HCT116 (cell line): Measurements from ENCODE around the gene ECE1. TPM values are rescaled to one million over a fixed set of nuclear protein-coding genes. Genes with fewer than 3 reads are reported as not detected.

Experiments
- ATAC-seq: fragments of 200-7000 bp; cut with Tn5 transposase; 2 replicates; pipeline ENCODE4 v1.9.1; 2020; ENCODE audit warnings: mild to moderate bottlenecking, moderate library complexity
- BruUV-seq: library from RNA; stranded (reverse); fragments of 400-500 nt; replicated peaks from 2 replicates; lab custom pipeline; 2021; lab: Mats Ljungman, UMichigan
- CTCF ChIA-PET: fragments of 300-600 bp; sonication (Branson Sonifier 250); formaldehyde crosslinking; loops from one replicate; lab custom pipeline; 2021; ENCODE audit warnings: antibody characterized with exemption; lab: Charles Lee
- POLR2A ChIA-PET: fragments of 300-600, 350-600 bp; sonication (Branson Sonifier 250); formaldehyde crosslinking; loops from one replicate; lab custom pipeline; 2021; ENCODE audit warnings: antibody characterized with exemption; lab: Charles Lee
- RAD21 ChIA-PET, 2 experiments: fragments of 300-600 bp; sonication (Branson Sonifier 250); formaldehyde crosslinking; loops; one replicate each; lab custom pipeline; 2023; ENCODE audit warnings: low total read pairs in 2 of 2; ENCODE audit not compliant: uncharacterized antibody in 2 of 2, unreplicated experiment in 2 of 2, low non-redundant PET in 1 of 2; lab: Charles Lee
- DNase-seq: peaks from one replicate; pipeline ENCODE4 v3.0.0-alpha.2; 2010; ENCODE audit warnings: low read depth, low spot score
- H2AFZ ChIP-seq: fragments of 200-600 bp; shearing (Covaris generic), sonication (generic); 2 replicates; pipeline ENCODE4 v1.6.1; 2017; ENCODE audit warnings: low read depth, mixed run types, mixed read lengths, antibody characterized with exemption, low read length; ENCODE audit not compliant: poor library complexity, severe bottlenecking
- H3K27ac ChIP-seq: 2 replicates; pipeline ENCODE4 v1.5.1; 2012; ENCODE audit warnings: low read depth, low read length
- H3K27me3 ChIP-seq: fragments of 200-600 bp; sonication (generic); 2 replicates; pipeline ENCODE4 v1.6.1; 2016; ENCODE audit warnings: mixed run types, low read length, mixed read lengths; ENCODE audit not compliant: insufficient read depth
- H3K36me3 ChIP-seq, 2 experiments: fragments of 200-500 bp in 1 of 2; fragments of 200-600 bp in 1 of 2; sonication (Bioruptor generic) in 1 of 2; sonication (generic) in 1 of 2; 2 replicates each; pipeline versions ENCODE4 v1.5.1 to v1.6.1; 2014 to 2016; ENCODE audit warnings: low read length in 2 of 2, inconsistent platforms in 1 of 2, mixed read lengths in 1 of 2, mixed run types in 1 of 2; ENCODE audit not compliant: insufficient read depth in 2 of 2, control insufficient read depth in 1 of 2
- H3K4me1 ChIP-seq, 2 experiments: fragments of 200-600 bp in 1 of 2; sonication (generic) in 1 of 2; 2 replicates each; pipeline versions ENCODE4 v1.5.1 to v1.6.1; 2012 to 2017; ENCODE audit warnings: low read length in 2 of 2, inconsistent platforms in 1 of 2, mild to moderate bottlenecking in 1 of 2, mixed read lengths in 1 of 2, mixed run types in 1 of 2, moderate library complexity in 1 of 2; ENCODE audit not compliant: insufficient read depth in 2 of 2, control insufficient read depth in 1 of 2
- H3K4me2 ChIP-seq: fragments of 200-600 bp; sonication (generic); 2 replicates; pipeline ENCODE4 v1.6.1; 2017; ENCODE audit warnings: mixed run types, low read length, mixed read lengths
- H3K4me3 ChIP-seq, 2 experiments: fragments of 200-600 bp in 1 of 2; sonication (generic) in 1 of 2; replicated peaks in 1 of 2; 2 replicates each; pipeline ENCODE4 v1.5.1; 2011 to 2016; ENCODE audit warnings: low read length in 2 of 2, control low read depth in 1 of 2, low read depth in 1 of 2, mild to moderate bottlenecking in 1 of 2, mixed read lengths in 1 of 2, mixed run types in 1 of 2
- H3K79me2 ChIP-seq: fragments of 200-600 bp; sonication (generic); 2 replicates; pipeline ENCODE4 v1.6.1; 2017; ENCODE audit warnings: mild to moderate bottlenecking, mixed run types, low read length, moderate library complexity, mixed read lengths; ENCODE audit not compliant: insufficient read depth
- H3K9ac ChIP-seq: fragments of 200-600 bp; sonication (generic); 2 replicates; pipeline ENCODE4 v1.6.1; 2016; ENCODE audit warnings: low read length, mixed read lengths
- H3K9me2 ChIP-seq: fragments of 200-600 bp; sonication (generic), shearing (Covaris generic); 2 replicates; pipeline ENCODE4 v1.6.1; 2017; ENCODE audit warnings: mixed run types, mild to moderate bottlenecking, moderate library complexity; ENCODE audit not compliant: insufficient read depth
- H3K9me3 ChIP-seq, 2 experiments: fragments of 200-500 bp in 1 of 2; fragments of 200-600 bp in 1 of 2; sonication (Bioruptor generic) in 1 of 2; sonication (generic) in 1 of 2; 2 replicates each; pipeline ENCODE4 v1.6.1; 2014 to 2017; ENCODE audit warnings: low read length in 2 of 2, mixed read lengths in 2 of 2, inconsistent platforms in 1 of 2, low read depth in 1 of 2, mild to moderate bottlenecking in 1 of 2, mixed run types in 1 of 2, moderate library complexity in 1 of 2; ENCODE audit not compliant: control insufficient read depth in 1 of 2, insufficient read depth in 1 of 2
- H4K20me1 ChIP-seq: fragments of 200-600 bp; sonication (generic), shearing (Covaris generic); 2 replicates; pipeline ENCODE4 v1.6.1; 2017; ENCODE audit warnings: mixed run types, mild to moderate bottlenecking, moderate library complexity; ENCODE audit not compliant: insufficient read depth
- ELF1 ChIP-seq: IDR thresholded peaks from 2 replicates; pipeline ENCODE4 v1.6.1; 2012; ENCODE audit warnings: low read depth, borderline replicate concordance
- EZH2phosphoT487 ChIP-seq: fragments of 200-600 bp; IDR thresholded peaks from 2 replicates; pipeline ENCODE4 v1.6.1; 2018; ENCODE audit warnings: antibody characterized with exemption, borderline replicate concordance
- POLR2A ChIP-seq: IDR thresholded peaks from 2 replicates; pipeline ENCODE4 v1.7.0; 2011; ENCODE audit warnings: borderline replicate concordance; ENCODE audit not compliant: insufficient read depth, insufficient read length; ENCODE audit errors: extremely low read depth
- POLR2AphosphoS5 ChIP-seq: IDR thresholded peaks from 2 replicates; pipeline ENCODE4 v1.6.1; 2011; ENCODE audit warnings: mild to moderate bottlenecking, low read depth, low read length, moderate library complexity
- SRF ChIP-seq: IDR thresholded peaks from 2 replicates; pipeline ENCODE4 v1.6.1; 2012; ENCODE audit warnings: low read depth
- ZBTB33 ChIP-seq: IDR thresholded peaks from 2 replicates; pipeline ENCODE4 v1.6.1; 2011; ENCODE audit warnings: mild to moderate bottlenecking, low read length, moderate library complexity; ENCODE audit not compliant: insufficient replicate concordance; ENCODE audit errors: extremely low read depth
- ZFX ChIP-seq: fragments of 450-650 bp; IDR thresholded peaks from 2 replicates; pipeline ENCODE4 v1.6.1; 2017
- intact Hi-C: fragments of 100-400 bp; cut with micrococcal nuclease; formaldehyde crosslinking; loops from 2 replicates; pipeline ENCODE4 v1.10.0; 2022
- total RNA-seq: library from RNA; stranded (reverse); gene quantifications from one replicate; pipeline ENCODE4 v1.2.1, GENCODE V29; 2021; ENCODE audit not compliant: unreplicated experiment
- TF ChIP-seq, protein P1 (sequence below), 3 experiments: fragments of 200-600 bp in 1 of 3; sonication (generic) in 1 of 3; IDR thresholded peaks in 2 of 3; conservative IDR thresholded peaks in 1 of 3; 2 replicates each; pipeline ENCODE4 v1.5.1; 2012 to 2017; ENCODE audit warnings: low read depth in 2 of 3, low read length in 2 of 3, antibody characterized with exemption in 1 of 3, borderline replicate concordance in 1 of 3, control low read depth in 1 of 3, mild to moderate bottlenecking in 1 of 3, mixed read lengths in 1 of 3, mixed run types in 1 of 3, moderate library complexity in 1 of 3; ENCODE audit not compliant: insufficient read depth in 1 of 3

The ECE1 gene
- total RNA-seq, 1 experiment from 2014 or later = 66.8 TPM

DNA sequence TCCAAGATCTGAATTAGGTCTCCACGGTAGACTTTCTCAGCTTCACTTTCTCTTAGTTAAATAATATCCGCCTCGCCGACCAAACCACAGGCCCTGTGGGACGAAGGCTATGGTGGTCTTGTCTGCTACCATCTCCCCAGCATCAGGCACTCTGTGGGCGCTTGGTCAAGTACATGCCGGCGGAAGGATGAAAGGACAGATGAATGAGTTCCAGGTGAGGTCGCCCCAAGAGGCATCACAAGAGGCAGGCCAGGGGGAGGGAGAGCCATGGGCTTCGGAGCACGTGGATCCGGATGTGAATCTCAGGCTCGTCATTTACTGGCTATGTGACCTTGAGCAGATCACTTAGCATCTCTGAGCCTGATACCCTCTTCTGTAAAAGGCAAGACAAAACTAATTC, 33.5 kb downstream of the ECE1 start:
- Histone ChIP-seq H3K27me3 (no peaks in the 10 kb centered on the region), H3K9me2 (no peaks in the 10 kb centered on the region), H3K9ac (no peak overlapping the region), H3K4me1 (peaks cover 23 to 25% of the 10 kb centered on the region in 2 experiments), H2AFZ (no peak overlapping the region), H3K27ac (no peak overlapping the region), H3K4me2 (no peak overlapping the region), H3K79me2 (no peaks in the 10 kb centered on the region), H3K9me3 (no peaks in the 10 kb centered on the region), H4K20me1 (no peaks in the 10 kb centered on the region), H3K4me3 (no peak overlapping the region), H3K36me3 (peaks cover 3 to 11% of the 10 kb centered on the region in 2 experiments; a peak in 1 of 4 replicates)
- no peak for TF ChIP-seq ZFX
- ATAC-seq (no peak), DNase-seq (no peak)
- ChIA-PET RAD21 (no interaction called here), CTCF (interaction anchor here (1.3 to 2.6 kb wide), 4 partner anchors 13 to 112 kb away, joined by 3 to 22 read pairs (median 7); no protein-coding TSS in a partner anchor), POLR2A (no interaction called here)
- no TSS peak for BruUV-seq
- intact Hi-C loops = no loop called here

DNA sequence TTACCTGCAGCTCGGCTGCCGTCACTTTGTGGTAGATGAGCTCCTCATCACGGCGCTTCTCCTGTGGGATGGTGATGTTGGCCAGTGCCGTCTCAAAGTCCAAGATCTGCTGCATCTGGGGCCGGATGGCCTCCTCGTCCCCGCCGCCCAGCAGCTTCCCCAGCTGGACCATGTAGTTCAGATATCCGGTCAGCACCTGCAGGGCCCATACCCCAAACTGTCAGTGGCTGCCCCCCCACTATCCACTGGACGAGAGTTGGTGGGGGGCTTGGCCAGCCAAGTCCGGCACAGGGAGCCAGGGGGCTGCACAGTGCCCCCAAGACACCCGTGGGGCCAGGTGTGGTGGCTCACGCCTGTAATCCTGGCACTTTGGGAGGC, 34.3 kb downstream of the ECE1 start:
- no peaks in the 10 kb centered on the region for H3K79me2 ChIP-seq
- ATAC-seq (no peak), DNase-seq (no peak)
- TF ChIP-seq ZBTB33 (no peak), SRF (no peak), POLR2AphosphoS5 (no peak), ELF1 (no peak), POLR2A (no peak), EZH2phosphoT487 (no peak)
- TF ChIP-seq, protein P1, sequence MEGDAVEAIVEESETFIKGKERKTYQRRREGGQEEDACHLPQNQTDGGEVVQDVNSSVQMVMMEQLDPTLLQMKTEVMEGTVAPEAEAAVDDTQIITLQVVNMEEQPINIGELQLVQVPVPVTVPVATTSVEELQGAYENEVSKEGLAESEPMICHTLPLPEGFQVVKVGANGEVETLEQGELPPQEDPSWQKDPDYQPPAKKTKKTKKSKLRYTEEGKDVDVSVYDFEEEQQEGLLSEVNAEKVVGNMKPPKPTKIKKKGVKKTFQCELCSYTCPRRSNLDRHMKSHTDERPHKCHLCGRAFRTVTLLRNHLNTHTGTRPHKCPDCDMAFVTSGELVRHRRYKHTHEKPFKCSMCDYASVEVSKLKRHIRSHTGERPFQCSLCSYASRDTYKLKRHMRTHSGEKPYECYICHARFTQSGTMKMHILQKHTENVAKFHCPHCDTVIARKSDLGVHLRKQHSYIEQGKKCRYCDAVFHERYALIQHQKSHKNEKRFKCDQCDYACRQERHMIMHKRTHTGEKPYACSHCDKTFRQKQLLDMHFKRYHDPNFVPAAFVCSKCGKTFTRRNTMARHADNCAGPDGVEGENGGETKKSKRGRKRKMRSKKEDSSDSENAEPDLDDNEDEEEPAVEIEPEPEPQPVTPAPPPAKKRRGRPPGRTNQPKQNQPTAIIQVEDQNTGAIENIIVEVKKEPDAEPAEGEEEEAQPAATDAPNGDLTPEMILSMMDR (IDR thresholded peaks at IDR 0.05 in 2 of 3, conservative IDR thresholded peaks at IDR 0.05 in 1 of 3; ENCODE audit: borderline replicate concordance in 1 of 3, insufficient read depth in 1 of 3, low read depth in 2 of 3, low read length in 2 of 3) = no peak
- no peaks in the 10 kb centered on the region for H3K9me3 ChIP-seq
- no peak overlapping the region for H3K9ac ChIP-seq
- H3K4me1 ChIP-seq = peaks cover 19% of the 10 kb centered on the region in 2 experiments
- no peaks in the 10 kb centered on the region for H4K20me1 ChIP-seq
- no peaks in the 10 kb centered on the region for H3K27me3 ChIP-seq
- RAD21 ChIA-PET = interaction anchor here (1.3 to 3.0 kb wide), 3 partner anchors 14 to 113 kb away, joined by 14 to 35 read pairs (median 22); no protein-coding TSS in a partner anchor
- H3K4me3 ChIP-seq = no peak overlapping the region
- intact Hi-C loops = loop anchor here (1.0 kb wide), 2 partner anchors 38 to 112 kb away; no protein-coding TSS in a partner anchor
- CTCF ChIA-PET = interaction anchor here (0.9 to 3.0 kb wide), 12 partner anchors 12 to 113 kb away, joined by 3 to 94 read pairs (median 7); no protein-coding TSS in a partner anchor
- H3K36me3 ChIP-seq = peaks cover 3 to 11% of the 10 kb centered on the region in 2 experiments; a peak in 1 of 4 replicates
- POLR2A ChIA-PET = no interaction called here
- no peak overlapping the region for H3K27ac ChIP-seq
- H3K9me2 ChIP-seq = no peaks in the 10 kb centered on the region
- H2AFZ ChIP-seq = no peak overlapping the region
- BruUV-seq = no TSS peak
- H3K4me2 ChIP-seq = no peak overlapping the region
